ENCODE results near the gene LRCH1.

- peak; percentile 19 for TF ChIP-seq CTCF (IDR thresholded peaks at IDR 0.05)
- peak; percentile 51 for TF ChIP-seq EZH2 (IDR thresholded peaks at IDR 0.05)
These were observed 1.2 kb downstream of the LRCH1 start for GRCh38 chr13:46553886-46554858.
